Lower lobe of right lung (tissue), 2 donors: ENCODE results near the gene DNAH1. TPM values are rescaled to one million over a fixed set of nuclear protein-coding genes. Genes with fewer than 3 reads are reported as not detected.

Source experiments
- ATAC-seq, 2 donors: fragments of 200-7000 bp; cut with Tn5 transposase; one replicate each; pipeline ENCODE4 v1.9.1; 2020 to 2022; ENCODE audit warnings: mild to moderate bottlenecking in 2 of 2, moderate library complexity in 2 of 2
- DNase-seq: peaks from one replicate; pipeline ENCODE4 v3.0.0-alpha.2; 2020
- H3K27ac ChIP-seq: fragments of 200-600 bp; one replicate; pipeline ENCODE4 v1.8.0; 2022
- H3K27me3 ChIP-seq: fragments of 200-600 bp; one replicate; pipeline ENCODE4 v1.8.0; 2022; ENCODE audit warnings: low read depth
- H3K36me3 ChIP-seq: fragments of 200-600 bp; one replicate; pipeline ENCODE4 v1.8.0; 2022; ENCODE audit warnings: mild to moderate bottlenecking
- H3K4me1 ChIP-seq: fragments of 200-600 bp; one replicate; pipeline ENCODE4 v1.8.0; 2022
- H3K4me3 ChIP-seq: fragments of 200-600 bp; one replicate; pipeline ENCODE4 v1.8.0; 2022; ENCODE audit warnings: mild to moderate bottlenecking
- H3K9me3 ChIP-seq: fragments of 200-600 bp; one replicate; pipeline ENCODE4 v1.8.0; 2022
- intact Hi-C: fragments of 100-400 bp; cut with DNase I; formaldehyde crosslinking; loops from one replicate; pipeline ENCODE4 v1.11.0; 2022
- total RNA-seq: library from RNA; stranded (reverse); fragmentation: NEBNext Ultra II Directional; extraction: Animal tissue kit (Norgen Biotek cat#: 25700); gene quantifications from one replicate; pipeline ENCODE4 v1.2.1, GENCODE V29; 2021
- TF ChIP-seq, protein P1 (sequence below): fragments of 200-600 bp; IDR thresholded peaks from one replicate; pipeline ENCODE4 v1.8.0; 2022; ENCODE audit warnings: antibody characterized with exemption, mild to moderate bottlenecking
- donor health status: DM: no; HTN: yes; CAD: no; lungs with severe emphysema.

The DNAH1 gene
- total RNA-seq, 1 donor from 2014 or later, result 16.4 TPM

- H3K27ac ChIP-seq, result no peak overlapping the region
- ATAC-seq (no peak), DNase-seq (no peak)
- no peaks in the 10 kb centered on the region for H3K4me1 ChIP-seq
- H3K36me3 ChIP-seq, result peaks cover 6% of the 10 kb centered on the region
- H3K4me3 ChIP-seq, result no peak overlapping the region
- no peaks in the 10 kb centered on the region for H3K27me3 ChIP-seq
- intact Hi-C loops, result no loop called here
- TF ChIP-seq, protein P1, sequence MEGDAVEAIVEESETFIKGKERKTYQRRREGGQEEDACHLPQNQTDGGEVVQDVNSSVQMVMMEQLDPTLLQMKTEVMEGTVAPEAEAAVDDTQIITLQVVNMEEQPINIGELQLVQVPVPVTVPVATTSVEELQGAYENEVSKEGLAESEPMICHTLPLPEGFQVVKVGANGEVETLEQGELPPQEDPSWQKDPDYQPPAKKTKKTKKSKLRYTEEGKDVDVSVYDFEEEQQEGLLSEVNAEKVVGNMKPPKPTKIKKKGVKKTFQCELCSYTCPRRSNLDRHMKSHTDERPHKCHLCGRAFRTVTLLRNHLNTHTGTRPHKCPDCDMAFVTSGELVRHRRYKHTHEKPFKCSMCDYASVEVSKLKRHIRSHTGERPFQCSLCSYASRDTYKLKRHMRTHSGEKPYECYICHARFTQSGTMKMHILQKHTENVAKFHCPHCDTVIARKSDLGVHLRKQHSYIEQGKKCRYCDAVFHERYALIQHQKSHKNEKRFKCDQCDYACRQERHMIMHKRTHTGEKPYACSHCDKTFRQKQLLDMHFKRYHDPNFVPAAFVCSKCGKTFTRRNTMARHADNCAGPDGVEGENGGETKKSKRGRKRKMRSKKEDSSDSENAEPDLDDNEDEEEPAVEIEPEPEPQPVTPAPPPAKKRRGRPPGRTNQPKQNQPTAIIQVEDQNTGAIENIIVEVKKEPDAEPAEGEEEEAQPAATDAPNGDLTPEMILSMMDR, result no peak
- no peaks in the 10 kb centered on the region for H3K9me3 ChIP-seq
These were observed 10.2 kb upstream of the DNAH1 start for GRCh38 chr3:52305926-52306325.

DNA sequence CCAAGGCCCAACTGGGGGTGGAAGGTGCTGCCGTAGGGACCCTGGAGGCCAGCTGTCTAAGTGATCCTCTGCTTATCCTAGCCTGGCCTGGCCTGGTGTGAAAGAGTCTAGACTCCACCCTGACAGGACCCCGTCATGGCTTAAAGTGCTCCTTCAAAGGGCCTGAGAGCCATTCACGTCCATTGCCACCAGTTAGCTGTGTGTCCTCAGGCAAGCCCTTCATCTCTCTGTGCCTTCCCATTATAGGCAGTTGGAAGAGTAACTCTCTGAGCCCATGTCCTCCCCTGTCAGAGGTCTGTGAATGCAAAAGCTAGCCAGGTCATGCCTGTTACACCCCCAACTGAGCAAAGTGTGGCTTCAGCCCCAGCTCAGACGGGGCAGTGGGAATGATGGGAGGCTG is 9.1 kb upstream of the DNAH1 start:
- Histone ChIP-seq H3K4me1 (no peaks in the 10 kb centered on the region), H3K4me3 (no peak overlapping the region), H3K36me3 (peaks cover 6% of the 10 kb centered on the region), H3K9me3 (no peaks in the 10 kb centered on the region), H3K27me3 (no peaks in the 10 kb centered on the region), H3K27ac (no peak overlapping the region)
- intact Hi-C loops, result no loop called here
- DNase-seq (no peak), ATAC-seq (no peak)
- TF ChIP-seq, protein P1, result no peak

- intact Hi-C loops, result no loop called here
- ATAC-seq (no peak), DNase-seq (no peak)
- peaks cover 4% of the 10 kb centered on the region for H3K4me1 ChIP-seq
- no peaks in the 10 kb centered on the region for H3K9me3 ChIP-seq
- H3K36me3 ChIP-seq, result peaks cover 6% of the 10 kb centered on the region
- no peak overlapping the region for H3K4me3 ChIP-seq
- no peaks in the 10 kb centered on the region for H3K27me3 ChIP-seq
- no peak overlapping the region for H3K27ac ChIP-seq
- TF ChIP-seq, protein P1, result no peak
These were observed 7.8 kb upstream of the DNAH1 start for GRCh38 chr3:52308308-52308707.

DNA sequence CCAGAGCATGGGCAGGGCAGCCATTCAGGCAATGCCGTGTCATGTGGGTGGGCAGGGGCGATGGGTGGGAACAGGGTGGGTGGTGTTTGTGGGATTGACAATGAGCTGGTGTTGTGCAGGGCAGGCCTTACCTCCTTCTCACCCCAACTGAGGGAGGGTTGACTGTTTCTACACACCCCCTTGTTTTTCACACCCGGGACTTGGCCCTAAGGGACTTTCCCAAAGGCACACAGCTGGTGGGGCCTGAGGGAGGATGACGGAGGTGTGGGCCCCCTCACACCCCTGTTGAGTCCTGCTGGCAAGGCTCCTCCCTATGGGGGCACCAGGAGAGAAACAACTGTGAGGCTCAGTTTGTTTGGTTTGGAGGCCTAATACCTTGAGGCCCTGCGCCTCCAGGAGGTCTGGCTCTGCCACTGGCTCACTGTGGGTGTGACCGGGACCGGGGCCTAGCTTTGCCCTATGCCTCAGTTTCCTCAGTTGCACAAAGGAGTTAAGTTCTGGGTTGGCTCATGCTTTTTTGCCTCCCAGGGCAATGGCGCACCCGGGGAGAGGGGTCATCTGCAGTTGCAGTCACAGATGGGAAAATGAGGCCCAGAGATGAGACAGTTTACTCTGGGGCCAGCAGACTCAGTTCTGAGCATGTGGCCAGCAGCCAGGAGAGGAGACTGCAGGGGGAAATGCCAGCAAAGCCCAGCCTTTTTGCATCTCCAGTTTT is 5.1 kb upstream of the DNAH1 start:
- ATAC-seq, result no peak
- TF ChIP-seq, protein P1, result no peak
- Histone ChIP-seq H3K4me3 (no peak overlapping the region), H3K27ac (no peak overlapping the region), H3K4me1 (peaks cover 19% of the 10 kb centered on the region), H3K9me3 (no peaks in the 10 kb centered on the region), H3K27me3 (no peaks in the 10 kb centered on the region), H3K36me3 (peaks cover 6% of the 10 kb centered on the region)
- DNase-seq, result no peak
- intact Hi-C loops, result no loop called here

DNA sequence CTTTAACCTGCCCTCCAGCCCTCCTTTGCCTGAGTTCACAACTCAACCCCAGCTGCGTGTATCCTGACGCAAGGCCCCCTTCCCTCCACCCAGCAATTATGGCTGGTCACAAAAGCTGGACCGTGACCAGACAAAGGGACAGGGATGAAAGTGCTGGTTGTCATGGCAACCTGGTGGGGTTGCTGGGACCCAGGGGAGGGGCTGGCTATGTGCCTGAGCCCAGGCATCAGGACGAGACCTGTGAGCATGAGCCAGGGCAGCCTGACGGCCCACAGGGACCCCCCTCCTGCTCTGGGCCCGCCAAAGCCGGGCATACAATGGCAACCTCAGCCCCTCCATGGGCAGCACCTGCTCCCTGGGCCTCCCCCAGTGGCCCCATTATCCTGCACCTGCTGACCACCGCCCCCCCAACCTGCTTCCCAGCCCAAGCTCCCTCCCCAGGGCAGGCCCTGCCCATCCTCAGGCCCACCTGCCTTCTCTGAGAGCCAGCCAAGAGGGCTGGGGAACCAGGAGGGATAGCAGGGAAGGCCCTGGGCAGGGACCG is 4.5 kb upstream of the DNAH1 start:
- Histone ChIP-seq H3K4me1 (peaks cover 19% of the 10 kb centered on the region), H3K4me3 (no peak overlapping the region), H3K36me3 (peaks cover 6% of the 10 kb centered on the region), H3K27ac (no peak overlapping the region), H3K27me3 (no peaks in the 10 kb centered on the region), H3K9me3 (no peaks in the 10 kb centered on the region)
- ATAC-seq (no peak), DNase-seq (no peak)
- TF ChIP-seq, protein P1, result no peak
- intact Hi-C loops, result no loop called here
